NCI-H345 treated with DMSO at 0.1 percent for 48 hours (cell line): ENCODE data around the gene GLS.
A peak's percentile ranks its signal among the peaks of the same experiment; 100 is the strongest.
"Not testable (repeated sequence)": the region's sequence is repeated elsewhere in the genome, so short reads cannot be mapped to it uniquely, and the experiment has no call there.

Experiments
- DNase-seq: peaks from one replicate; lab custom pipeline; 2025; ENCODE audit not compliant: unreplicated experiment; lab: John Stamatoyannopoulos, UW

Gene GLS

GRCh38 chr2:190855245-190855644 lies 25.4 kb upstream of the GLS start:
- no peak for DNase-seq

- no peak for DNase-seq
Measured at GRCh38 chr2:190856985-190857384, 23.6 kb upstream of the GLS start.

GRCh38 chr2:190858817-190859216 lies 21.8 kb upstream of the GLS start:
- DNase-seq = no peak

GRCh38 chr2:190859347-190860297 lies 21.0 kb upstream of the GLS start:
- no peak for DNase-seq

GRCh38 chr2:190860985-190861680 lies 19.5 kb upstream of the GLS start:
- no peak for DNase-seq

GRCh38 chr2:190862128-190862527 lies 18.5 kb upstream of the GLS start:
- not testable (repeated sequence) for DNase-seq

- no peak for DNase-seq
Measured at GRCh38 chr2:190862571-190862991, 18.0 kb upstream of the GLS start.

GRCh38 chr2:190863946-190864345 lies 16.7 kb upstream of the GLS start:
- DNase-seq = peak; percentile 96

GRCh38 chr2:190864375-190864774 lies 16.2 kb upstream of the GLS start:
- no peak for DNase-seq

- DNase-seq = no peak
Measured at GRCh38 chr2:190867212-190867611, 13.4 kb upstream of the GLS start.

- no peak for DNase-seq
Measured at GRCh38 chr2:190867832-190868231, 12.8 kb upstream of the GLS start.

GRCh38 chr2:190869721-190870120 lies 10.9 kb upstream of the GLS start:
- no peak for DNase-seq

GRCh38 chr2:190873451-190873850 lies 7.2 kb upstream of the GLS start:
- DNase-seq = not testable (repeated sequence)

GRCh38 chr2:190875891-190876290 lies 4.7 kb upstream of the GLS start:
- DNase-seq = no peak

- DNase-seq = no peak
Measured at GRCh38 chr2:190876631-190877030, 4.0 kb upstream of the GLS start.

GRCh38 chr2:190877436-190877835 lies 3.2 kb upstream of the GLS start:
- no peak for DNase-seq

GRCh38 chr2:190879474-190880377 lies 895 bp upstream of the GLS start:
- DNase-seq = no peak

- no peak for DNase-seq
Measured at GRCh38 chr2:190881084-190881597, 520 bp downstream of the GLS start.

- DNase-seq = peak; percentile 27
Measured at GRCh38 chr2:190881598-190882410, 1.2 kb downstream of the GLS start.

- DNase-seq = no peak
Measured at GRCh38 chr2:190882411-190882766, 1.8 kb downstream of the GLS start.
